Measurements from ENCODE around the gene PLXNA4. TPM values are rescaled to one million over a fixed set of nuclear protein-coding genes. Genes with fewer than 3 reads are reported as not detected.

Gene PLXNA4
- total RNA-seq, 1 donor from 2014 or later, result 15.5 TPM

GRCh38 chr7:132438926-132439325 is 137.3 kb downstream of the PLXNA4 start:
- DNase-seq (ENCODE audit: low read depth, low spot score), result no peak

- DNase-seq (ENCODE audit: low read depth, low spot score), result no peak
These were observed 138.5 kb downstream of the PLXNA4 start for GRCh38 chr7:132437730-132438129.

- no peak for DNase-seq (ENCODE audit: low read depth, low spot score)
These were observed 140.1 kb downstream of the PLXNA4 start for GRCh38 chr7:132436121-132436520.

GRCh38 chr7:132435016-132435990 is 141.0 kb downstream of the PLXNA4 start:
- DNase-seq (ENCODE audit: low read depth, low spot score), result no peak

GRCh38 chr7:132434041-132434440 is 142.2 kb downstream of the PLXNA4 start:
- DNase-seq (ENCODE audit: low read depth, low spot score), result no peak

GRCh38 chr7:132433301-132433700 is 143.0 kb downstream of the PLXNA4 start:
- DNase-seq (ENCODE audit: low read depth, low spot score), result no peak

- DNase-seq (ENCODE audit: low read depth, low spot score), result peak; percentile 87
These were observed 145.1 kb downstream of the PLXNA4 start for GRCh38 chr7:132430861-132431822.

GRCh38 chr7:132430041-132430855 is 146.0 kb downstream of the PLXNA4 start:
- DNase-seq (ENCODE audit: low read depth, low spot score), result no peak

GRCh38 chr7:132429181-132429580 is 147.1 kb downstream of the PLXNA4 start:
- DNase-seq (ENCODE audit: low read depth, low spot score), result no peak

- DNase-seq (ENCODE audit: low read depth, low spot score), result no peak
These were observed 147.9 kb downstream of the PLXNA4 start for GRCh38 chr7:132428247-132428919.

- no peak for DNase-seq (ENCODE audit: low read depth, low spot score)
These were observed 150.3 kb downstream of the PLXNA4 start for GRCh38 chr7:132425942-132426341.

GRCh38 chr7:132424821-132425724 is 151.2 kb downstream of the PLXNA4 start:
- no peak for DNase-seq (ENCODE audit: low read depth, low spot score)

GRCh38 chr7:132424277-132424676 is 152.0 kb downstream of the PLXNA4 start:
- no peak for DNase-seq (ENCODE audit: low read depth, low spot score)

GRCh38 chr7:132423594-132424200 is 152.6 kb downstream of the PLXNA4 start:
- DNase-seq (ENCODE audit: low read depth, low spot score), result no peak

- DNase-seq (ENCODE audit: low read depth, low spot score), result no peak
These were observed 153.7 kb downstream of the PLXNA4 start for GRCh38 chr7:132422502-132423111.

GRCh38 chr7:132420527-132420926 is 155.7 kb downstream of the PLXNA4 start:
- DNase-seq (ENCODE audit: low read depth, low spot score), result no peak

- DNase-seq (ENCODE audit: low read depth, low spot score), result peak; percentile 93
These were observed 156.7 kb downstream of the PLXNA4 start for GRCh38 chr7:132419542-132419941.

- no peak for DNase-seq (ENCODE audit: low read depth, low spot score)
These were observed 157.4 kb downstream of the PLXNA4 start for GRCh38 chr7:132418840-132419239.

All from pulmonary artery endothelial cell (primary cell).